Measurements from ENCODE around the gene FGFRL1.

Gene FGFRL1

GRCh38 chr4:1013225-1014073 lies 2.0 kb downstream of the FGFRL1 start:
- TF ChIP-seq, protein P1, sequence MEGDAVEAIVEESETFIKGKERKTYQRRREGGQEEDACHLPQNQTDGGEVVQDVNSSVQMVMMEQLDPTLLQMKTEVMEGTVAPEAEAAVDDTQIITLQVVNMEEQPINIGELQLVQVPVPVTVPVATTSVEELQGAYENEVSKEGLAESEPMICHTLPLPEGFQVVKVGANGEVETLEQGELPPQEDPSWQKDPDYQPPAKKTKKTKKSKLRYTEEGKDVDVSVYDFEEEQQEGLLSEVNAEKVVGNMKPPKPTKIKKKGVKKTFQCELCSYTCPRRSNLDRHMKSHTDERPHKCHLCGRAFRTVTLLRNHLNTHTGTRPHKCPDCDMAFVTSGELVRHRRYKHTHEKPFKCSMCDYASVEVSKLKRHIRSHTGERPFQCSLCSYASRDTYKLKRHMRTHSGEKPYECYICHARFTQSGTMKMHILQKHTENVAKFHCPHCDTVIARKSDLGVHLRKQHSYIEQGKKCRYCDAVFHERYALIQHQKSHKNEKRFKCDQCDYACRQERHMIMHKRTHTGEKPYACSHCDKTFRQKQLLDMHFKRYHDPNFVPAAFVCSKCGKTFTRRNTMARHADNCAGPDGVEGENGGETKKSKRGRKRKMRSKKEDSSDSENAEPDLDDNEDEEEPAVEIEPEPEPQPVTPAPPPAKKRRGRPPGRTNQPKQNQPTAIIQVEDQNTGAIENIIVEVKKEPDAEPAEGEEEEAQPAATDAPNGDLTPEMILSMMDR (IDR thresholded peaks at IDR 0.05; ENCODE audit: low read depth, low read length): no peak
- no peak for DNase-seq (ENCODE audit: low read depth in 2 of 2)
- no peak overlapping the region for H3K4me3 ChIP-seq (replicated peaks in 1 of 2; ENCODE audit: low read depth in 2 of 2, low read length in 2 of 2)

DNA sequence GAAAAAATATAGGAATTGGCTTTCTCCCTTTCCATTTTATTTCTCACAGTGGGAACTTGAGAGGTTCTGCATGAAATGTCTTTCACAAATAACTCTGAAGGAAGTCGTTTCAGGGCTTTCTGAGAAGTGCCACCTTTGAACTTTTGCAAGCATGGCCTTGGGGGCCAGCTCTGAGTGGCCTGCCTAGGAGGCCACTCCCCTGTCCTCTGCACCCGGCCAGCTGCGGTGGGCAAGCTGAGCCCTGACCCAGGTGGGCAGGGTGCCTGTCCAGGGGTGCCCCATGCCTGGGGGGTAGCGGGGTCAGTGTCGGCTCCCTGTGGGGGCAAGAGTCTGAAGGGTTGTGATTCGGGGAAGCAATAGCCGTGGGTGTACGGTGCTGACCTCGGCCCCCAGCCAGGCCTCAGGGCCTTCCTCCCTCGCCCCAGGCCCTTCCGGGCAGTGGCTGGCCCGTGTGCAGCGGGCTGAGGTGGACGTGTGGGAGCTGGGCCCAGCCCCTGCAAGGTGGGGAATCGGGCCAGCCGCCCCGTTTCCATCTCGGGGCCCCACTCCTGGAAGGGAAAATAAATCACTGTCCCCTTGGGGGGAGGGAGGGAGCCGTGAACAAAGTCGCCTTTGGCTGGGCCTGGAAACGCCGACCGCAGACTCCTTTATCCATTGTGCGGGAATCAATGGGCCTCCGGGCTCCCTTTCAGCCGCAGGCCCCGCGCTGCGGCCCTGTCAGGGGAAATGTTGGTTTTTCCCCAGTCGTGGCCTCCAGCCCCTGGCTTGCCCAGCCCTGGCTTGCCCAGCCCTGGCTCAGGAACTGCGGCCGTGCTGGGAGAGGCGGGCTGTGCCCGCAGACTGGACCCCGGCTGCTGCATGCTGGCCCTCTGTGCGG lies 3.1 kb downstream of the FGFRL1 start:
- TF ChIP-seq, protein P1 (IDR thresholded peaks at IDR 0.05; ENCODE audit: low read depth, low read length): no peak
- H3K4me3 ChIP-seq (replicated peaks in 1 of 2; ENCODE audit: low read depth in 2 of 2, low read length in 2 of 2): no peak overlapping the region
- DNase-seq (ENCODE audit: low read depth in 2 of 2): no peak

- TF ChIP-seq, protein P1 (IDR thresholded peaks at IDR 0.05; ENCODE audit: low read depth, low read length): no peak
- no peak for DNase-seq (ENCODE audit: low read depth in 2 of 2)
- no peak overlapping the region for H3K4me3 ChIP-seq (replicated peaks in 1 of 2; ENCODE audit: low read depth in 2 of 2, low read length in 2 of 2)
These were observed 3.8 kb downstream of the FGFRL1 start for GRCh38 chr4:1015179-1015578.

GRCh38 chr4:1015746-1016145 lies 4.3 kb downstream of the FGFRL1 start:
- no peak overlapping the region for H3K4me3 ChIP-seq (replicated peaks in 1 of 2; ENCODE audit: low read depth in 2 of 2, low read length in 2 of 2)
- no peak for DNase-seq (ENCODE audit: low read depth in 2 of 2)
- TF ChIP-seq, protein P1 (IDR thresholded peaks at IDR 0.05; ENCODE audit: low read depth, low read length): no peak

- TF ChIP-seq, protein P1 (IDR thresholded peaks at IDR 0.05; ENCODE audit: low read depth, low read length): no peak
- no peak overlapping the region for H3K4me3 ChIP-seq (replicated peaks in 1 of 2; ENCODE audit: low read depth in 2 of 2, low read length in 2 of 2)
- no peak for DNase-seq (ENCODE audit: low read depth in 2 of 2)
These were observed 5.8 kb downstream of the FGFRL1 start for GRCh38 chr4:1017211-1017610.

DNA sequence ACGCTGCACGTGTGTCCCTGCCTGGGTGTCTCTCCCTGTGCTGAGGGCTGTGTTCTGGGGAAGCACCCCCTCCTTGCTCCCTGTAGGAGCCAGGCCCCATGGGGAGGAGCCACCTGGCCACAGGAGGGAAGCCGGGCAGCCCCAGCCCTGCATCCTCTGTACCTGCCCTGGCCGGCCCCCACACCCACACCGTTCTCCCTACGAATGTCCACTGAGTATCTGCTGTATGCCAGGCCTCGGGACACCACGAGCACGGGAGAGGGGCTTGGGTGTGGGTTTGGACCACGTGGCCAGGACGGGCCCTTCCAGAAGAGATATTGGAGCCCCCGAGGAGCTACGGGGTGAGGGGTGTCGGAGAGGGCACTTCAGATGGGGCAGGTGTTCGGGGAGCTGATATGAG lies 6.3 kb downstream of the FGFRL1 start:
- no peak overlapping the region for H3K4me3 ChIP-seq (replicated peaks in 1 of 2; ENCODE audit: low read depth in 2 of 2, low read length in 2 of 2)
- TF ChIP-seq, protein P1 (IDR thresholded peaks at IDR 0.05; ENCODE audit: low read depth, low read length): no peak
- no peak for DNase-seq (ENCODE audit: low read depth in 2 of 2)
